Astrocyte (in vitro differentiated cells and primary cell): ENCODE results near the gene DNASE2. TPM values are rescaled to one million over a fixed set of nuclear protein-coding genes. Genes with fewer than 3 reads are reported as not detected.

Source experiments
- DNase-seq: peaks from one replicate; pipeline ENCODE4 v3.0.0-alpha.2; 2010; ENCODE audit warnings: low read depth
- FAIRE-seq: peaks from 2 replicates; lab custom pipeline; 2011; peaks lifted over from hg19 to GRCh38; lab: Jason Lieb, UNC
- H2AFZ ChIP-seq: 2 replicates; pipeline ENCODE4 v1.6.0; 2012; ENCODE audit warnings: low read depth, low read length, inconsistent platforms
- H3K27ac ChIP-seq: 2 replicates; pipeline ENCODE4 v1.5.1; 2011; ENCODE audit warnings: low read depth, low read length, inconsistent platforms
- H3K27me3 ChIP-seq: 2 replicates; pipeline ENCODE4 v1.6.0; 2011; ENCODE audit warnings: low read length, inconsistent platforms; ENCODE audit not compliant: insufficient read depth
- H3K36me3 ChIP-seq: 2 replicates; pipeline ENCODE4 v1.5.1; 2011; ENCODE audit warnings: low read length, inconsistent platforms; ENCODE audit not compliant: insufficient read depth
- H3K4me1 ChIP-seq: 2 replicates; pipeline ENCODE4 v1.5.1; 2011; ENCODE audit warnings: low read length, inconsistent platforms; ENCODE audit not compliant: insufficient read depth
- H3K4me2 ChIP-seq: 2 replicates; pipeline ENCODE4 v1.6.0; 2012; ENCODE audit warnings: low read length, inconsistent platforms
- H3K4me3 ChIP-seq: 2 replicates; pipeline ENCODE4 v1.5.1; 2011; ENCODE audit warnings: low read depth, mild to moderate bottlenecking, low read length, inconsistent platforms; ENCODE audit not compliant: insufficient read depth
- H3K79me2 ChIP-seq: 2 replicates; pipeline ENCODE4 v1.6.0; 2012; ENCODE audit warnings: mild to moderate bottlenecking, low read length, inconsistent platforms; ENCODE audit not compliant: insufficient read depth
- H3K9ac ChIP-seq: 2 replicates; pipeline ENCODE4 v1.6.0; 2012; ENCODE audit warnings: mild to moderate bottlenecking, low read length, inconsistent platforms
- H3K9me3 ChIP-seq: 2 replicates; pipeline ENCODE4 v1.5.1; 2012; ENCODE audit warnings: low read depth, mild to moderate bottlenecking, low read length, inconsistent platforms; ENCODE audit not compliant: insufficient read depth
- H4K20me1 ChIP-seq: 2 replicates; pipeline ENCODE4 v1.6.0; 2012; ENCODE audit warnings: low read length, inconsistent platforms; ENCODE audit not compliant: insufficient read depth
- H3K27ac Mint-ChIP-seq: one replicate; pipeline ENCODE4 v1.8.0; 2021; ENCODE audit warnings: mild to moderate bottlenecking, mixed read lengths; ENCODE audit not compliant: unreplicated experiment
- H3K27me3 Mint-ChIP-seq: one replicate; pipeline ENCODE4 v1.8.0; 2021; ENCODE audit warnings: low read depth, mixed read lengths; ENCODE audit not compliant: unreplicated experiment
- H3K36me3 Mint-ChIP-seq: one replicate; pipeline ENCODE4 v1.8.0; 2021; ENCODE audit warnings: low read depth, mixed read lengths; ENCODE audit not compliant: unreplicated experiment
- H3K4me1 Mint-ChIP-seq: one replicate; pipeline ENCODE4 v1.8.0; 2021; ENCODE audit warnings: low read depth, mixed read lengths; ENCODE audit not compliant: unreplicated experiment
- H3K4me3 Mint-ChIP-seq: one replicate; pipeline ENCODE4 v1.8.0; 2021; ENCODE audit warnings: mild to moderate bottlenecking, moderate library complexity, mixed read lengths; ENCODE audit not compliant: unreplicated experiment
- H3K9me3 Mint-ChIP-seq: one replicate; pipeline ENCODE4 v1.8.0; 2021; ENCODE audit warnings: mild to moderate bottlenecking, mixed read lengths; ENCODE audit not compliant: unreplicated experiment
- EZH2 ChIP-seq: IDR thresholded peaks from 2 replicates; pipeline ENCODE4 v1.6.1; 2012; ENCODE audit warnings: mild to moderate bottlenecking, low read length, inconsistent platforms; ENCODE audit not compliant: insufficient read depth
- total RNA-seq: library from RNA; stranded (reverse); gene quantifications from 2 replicates; pipeline ENCODE4 v1.2.1, GENCODE V29; 2021
- TF ChIP-seq, protein P1 (sequence below): IDR thresholded peaks from 2 replicates; pipeline ENCODE4 v1.5.1; 2011; ENCODE audit warnings: low read depth, mild to moderate bottlenecking, inconsistent platforms, low read length, moderate library complexity; ENCODE audit not compliant: insufficient read depth

The DNASE2 gene
- total RNA-seq, 1 donor from 2014 or later = 33.1 TPM

- Mint-ChIP-seq H3K9me3 (no peaks in the 10 kb centered on the region), H3K27ac (no peak overlapping the region), H3K27me3 (no peaks in the 10 kb centered on the region), H3K4me1 (no peaks in the 10 kb centered on the region), H3K36me3 (peaks cover 28% of the 10 kb centered on the region), H3K4me3 (no peak overlapping the region)
- H3K4me1 ChIP-seq = no peaks in the 10 kb centered on the region
- H3K9ac ChIP-seq = no peak overlapping the region
- H3K79me2 ChIP-seq = no peaks in the 10 kb centered on the region
- H3K27ac ChIP-seq = no peak overlapping the region
- FAIRE-seq (no peak), DNase-seq (no peak)
- H4K20me1 ChIP-seq = peaks cover 10% of the 10 kb centered on the region
- peaks cover 32% of the 10 kb centered on the region for H3K36me3 ChIP-seq
- no peaks in the 10 kb centered on the region for H3K27me3 ChIP-seq
- no peak overlapping the region for H3K4me3 ChIP-seq
- H3K9me3 ChIP-seq = no peaks in the 10 kb centered on the region
- no peak overlapping the region for H2AFZ ChIP-seq
- H3K4me2 ChIP-seq = no peak overlapping the region
- no peak for TF ChIP-seq EZH2
- TF ChIP-seq, protein P1, sequence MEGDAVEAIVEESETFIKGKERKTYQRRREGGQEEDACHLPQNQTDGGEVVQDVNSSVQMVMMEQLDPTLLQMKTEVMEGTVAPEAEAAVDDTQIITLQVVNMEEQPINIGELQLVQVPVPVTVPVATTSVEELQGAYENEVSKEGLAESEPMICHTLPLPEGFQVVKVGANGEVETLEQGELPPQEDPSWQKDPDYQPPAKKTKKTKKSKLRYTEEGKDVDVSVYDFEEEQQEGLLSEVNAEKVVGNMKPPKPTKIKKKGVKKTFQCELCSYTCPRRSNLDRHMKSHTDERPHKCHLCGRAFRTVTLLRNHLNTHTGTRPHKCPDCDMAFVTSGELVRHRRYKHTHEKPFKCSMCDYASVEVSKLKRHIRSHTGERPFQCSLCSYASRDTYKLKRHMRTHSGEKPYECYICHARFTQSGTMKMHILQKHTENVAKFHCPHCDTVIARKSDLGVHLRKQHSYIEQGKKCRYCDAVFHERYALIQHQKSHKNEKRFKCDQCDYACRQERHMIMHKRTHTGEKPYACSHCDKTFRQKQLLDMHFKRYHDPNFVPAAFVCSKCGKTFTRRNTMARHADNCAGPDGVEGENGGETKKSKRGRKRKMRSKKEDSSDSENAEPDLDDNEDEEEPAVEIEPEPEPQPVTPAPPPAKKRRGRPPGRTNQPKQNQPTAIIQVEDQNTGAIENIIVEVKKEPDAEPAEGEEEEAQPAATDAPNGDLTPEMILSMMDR = no peak
These were observed 43.5 kb upstream of the DNASE2 start for GRCh38 chr19:12924621-12925310.

DNA sequence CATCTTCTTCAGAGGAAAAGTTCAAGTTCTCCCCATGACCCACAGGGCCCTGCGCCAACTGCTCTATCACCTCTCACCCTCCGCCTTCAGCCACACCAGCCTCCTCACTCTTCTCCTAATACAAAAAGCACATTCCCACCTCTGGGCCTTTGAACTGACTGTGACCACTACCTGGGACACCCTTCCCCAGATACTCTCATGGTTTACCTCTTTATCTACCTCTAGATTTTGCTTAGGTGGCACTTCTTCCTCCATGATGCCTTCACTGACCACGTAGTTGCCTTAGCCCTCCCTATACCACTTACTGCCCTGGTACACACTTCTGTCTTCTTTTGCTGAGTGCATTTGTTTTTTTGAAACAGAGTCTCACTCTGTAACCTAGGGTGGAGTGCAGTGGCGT, 41.7 kb upstream of the DNASE2 start:
- no peak for DNase-seq
- Mint-ChIP-seq H3K36me3 (peaks cover 21% of the 10 kb centered on the region), H3K9me3 (no peaks in the 10 kb centered on the region), H3K27ac (no peak overlapping the region), H3K4me1 (peaks cover 2% of the 10 kb centered on the region), H3K27me3 (no peaks in the 10 kb centered on the region), H3K4me3 (no peak overlapping the region)
- H3K9me3 ChIP-seq = no peaks in the 10 kb centered on the region
- H4K20me1 ChIP-seq = peaks cover 5% of the 10 kb centered on the region
- H3K36me3 ChIP-seq = peaks cover 21% of the 10 kb centered on the region
- H3K79me2 ChIP-seq = no peaks in the 10 kb centered on the region
- H3K27me3 ChIP-seq = no peaks in the 10 kb centered on the region
- peaks cover 3% of the 10 kb centered on the region for H3K4me1 ChIP-seq
- no peak overlapping the region for H3K4me2 ChIP-seq
- no peak overlapping the region for H3K27ac ChIP-seq
- H3K4me3 ChIP-seq = no peak overlapping the region
- no peak for FAIRE-seq
- H3K9ac ChIP-seq = no peak overlapping the region
- TF ChIP-seq EZH2 = no peak
- TF ChIP-seq, protein P1 = no peak
- H2AFZ ChIP-seq = no peak overlapping the region

GRCh38 chr19:12921047-12921446, 39.8 kb upstream of the DNASE2 start:
- Histone ChIP-seq H3K79me2 (no peaks in the 10 kb centered on the region), H4K20me1 (no peaks in the 10 kb centered on the region), H3K4me3 (no peak overlapping the region), H3K9me3 (no peaks in the 10 kb centered on the region), H2AFZ (no peak overlapping the region), H3K4me2 (no peak overlapping the region), H3K9ac (no peak overlapping the region), H3K4me1 (peaks cover 3% of the 10 kb centered on the region), H3K27ac (no peak overlapping the region), H3K36me3 (peaks cover 20% of the 10 kb centered on the region), H3K27me3 (no peaks in the 10 kb centered on the region)
- peaks cover 15% of the 10 kb centered on the region for H3K36me3 Mint-ChIP-seq
- FAIRE-seq = no peak
- no peak for DNase-seq
- H3K27me3 Mint-ChIP-seq = no peaks in the 10 kb centered on the region
- TF ChIP-seq, protein P1 = no peak
- TF ChIP-seq EZH2 = no peak
- no peak overlapping the region for H3K4me3 Mint-ChIP-seq
- H3K9me3 Mint-ChIP-seq = no peaks in the 10 kb centered on the region
- H3K4me1 Mint-ChIP-seq = peaks cover 2% of the 10 kb centered on the region
- no peak overlapping the region for H3K27ac Mint-ChIP-seq
